IMR-90 (cell line): ENCODE measurements around the gene ARL8B. TPM values are rescaled to one million over a fixed set of nuclear protein-coding genes. Genes with fewer than 3 reads are reported as not detected.
"Not testable (repeated sequence)": the region's sequence is repeated elsewhere in the genome, so short reads cannot be mapped to it uniquely, and the experiment has no call there.

Experiments used
- ATAC-seq: fragments of 200-7000 bp; cut with Tn5 transposase; 2 replicates; pipeline ENCODE4 v1.9.1; 2020; ENCODE audit warnings: low read depth, mild to moderate bottlenecking, moderate library complexity
- BruUV-seq: library from RNA; stranded (reverse); fragments of 400-500 nt; replicated peaks from 2 replicates; lab custom pipeline; 2021; lab: Mats Ljungman, UMichigan
- CTCF ChIA-PET: fragments of 300-600 bp; formaldehyde crosslinking; extraction: SDS; loops from one replicate; lab custom pipeline; 2021; ENCODE audit warnings: antibody characterized with exemption; lab: Yijun Ruan, JAX
- POLR2A ChIA-PET: fragments of 300-600 bp; sonication (Branson Sonifier 250); formaldehyde crosslinking; loops from one replicate; lab custom pipeline; 2022; ENCODE audit warnings: antibody characterized with exemption; ENCODE audit not compliant: unreplicated experiment; lab: Charles Lee
- DNase-seq: peaks from one replicate; pipeline ENCODE4 v3.0.0; 2013
- H2AFZ ChIP-seq: replicated peaks from 2 replicates; pipeline ENCODE3; 2013; ENCODE audit warnings: low read length, mild to moderate bottlenecking; ENCODE audit not compliant: poor library complexity
- H2AK5ac ChIP-seq: 2 replicates; pipeline ENCODE4 v1.6.1; 2013; ENCODE audit warnings: low read depth, low read length, inconsistent platforms
- H2AK9ac ChIP-seq: replicated peaks from 2 replicates; pipeline ENCODE3; 2013; ENCODE audit warnings: mild to moderate bottlenecking, low read depth, low read length, moderate library complexity; ENCODE audit not compliant: poor library complexity
- H2BK120ac ChIP-seq: 2 replicates; pipeline ENCODE4 v1.6.1; 2013; ENCODE audit warnings: low read depth, low read length, inconsistent platforms
- H2BK15ac ChIP-seq: 3 replicates; pipeline ENCODE4 v1.6.1; 2013; ENCODE audit warnings: low read depth, low read length, inconsistent platforms
- H2BK20ac ChIP-seq: 2 replicates; pipeline ENCODE4 v1.6.1; 2013; ENCODE audit warnings: low read depth, mild to moderate bottlenecking, inconsistent platforms, low read length, moderate library complexity
- H2BK5ac ChIP-seq: 2 replicates; pipeline ENCODE4 v1.6.1; 2013; ENCODE audit warnings: mild to moderate bottlenecking, low read depth, low read length, inconsistent platforms; ENCODE audit not compliant: poor library complexity, severe bottlenecking
- H3K14ac ChIP-seq: replicated peaks from 2 replicates; pipeline ENCODE4 v1.6.1; 2013; ENCODE audit warnings: low read depth, low read length, inconsistent platforms
- H3K18ac ChIP-seq: 2 replicates; pipeline ENCODE4 v1.6.1; 2013; ENCODE audit warnings: low read depth, low read length, control low read depth
- H3K23ac ChIP-seq: 2 replicates; pipeline ENCODE4 v1.6.1; 2013; ENCODE audit warnings: low read depth, low read length, inconsistent platforms
- H3K27ac ChIP-seq: 2 replicates; pipeline ENCODE4 v1.5.1; 2013; ENCODE audit warnings: mild to moderate bottlenecking, control low read depth, low read length; ENCODE audit not compliant: insufficient read depth
- H3K27me3 ChIP-seq: 2 replicates; pipeline ENCODE4 v1.6.1; 2013; ENCODE audit warnings: low read length; ENCODE audit not compliant: control insufficient read depth, insufficient read depth
- H3K36me3 ChIP-seq: 2 replicates; pipeline ENCODE4 v1.6.1; 2013; ENCODE audit warnings: low read length, mixed read lengths; ENCODE audit not compliant: control insufficient read depth, insufficient read depth
- H3K4ac ChIP-seq: 2 replicates; pipeline ENCODE4 v1.6.1; 2013; ENCODE audit warnings: low read depth, low read length, inconsistent platforms
- H3K4me1 ChIP-seq: 2 replicates; pipeline ENCODE4 v1.6.1; 2013; ENCODE audit warnings: low read length, mixed read lengths; ENCODE audit not compliant: control insufficient read depth, insufficient read depth
- H3K4me2 ChIP-seq: 2 replicates; pipeline ENCODE4 v1.6.1; 2013; ENCODE audit warnings: low read depth, mild to moderate bottlenecking, control low read depth, low read length, moderate library complexity
- H3K4me3 ChIP-seq: 2 replicates; pipeline ENCODE4 v1.5.1; 2013; ENCODE audit warnings: low read depth, mild to moderate bottlenecking, control low read depth, low read length, moderate library complexity; ENCODE audit not compliant: insufficient read depth
- H3K56ac ChIP-seq: 2 replicates; pipeline ENCODE4 v1.6.1; 2013; ENCODE audit warnings: low read length, inconsistent platforms; ENCODE audit not compliant: insufficient read depth; ENCODE audit errors: extremely low read depth
- H3K79me1 ChIP-seq, 2 experiments: 2 replicates each; pipeline ENCODE4 v1.6.1; 2013; ENCODE audit warnings: low read length in 2 of 2, inconsistent platforms in 1 of 2, low read depth in 1 of 2
- H3K9ac ChIP-seq: 2 replicates; pipeline ENCODE4 v1.6.1; 2013; ENCODE audit warnings: low read depth, low read length, control low read depth
- H3K9me1 ChIP-seq: 2 replicates; pipeline ENCODE4 v1.6.1; 2013; ENCODE audit warnings: low read length, inconsistent platforms; ENCODE audit not compliant: insufficient read depth
- H3K9me3 ChIP-seq: 2 replicates; pipeline ENCODE4 v1.6.1; 2013; ENCODE audit warnings: low read length; ENCODE audit not compliant: control insufficient read depth, insufficient read depth
- H4K20me1 ChIP-seq: 2 replicates; pipeline ENCODE4 v1.6.1; 2013; ENCODE audit warnings: low read length, inconsistent platforms; ENCODE audit not compliant: insufficient read depth
- H4K5ac ChIP-seq: 2 replicates; pipeline ENCODE4 v1.6.1; 2013; ENCODE audit warnings: mild to moderate bottlenecking, low read depth, low read length, control low read depth
- H4K8ac ChIP-seq, 2 experiments: 2 replicates each; pipeline ENCODE4 v1.6.1; 2013; ENCODE audit warnings: low read depth in 2 of 2, low read length in 2 of 2, control low read depth in 1 of 2, inconsistent platforms in 1 of 2
- H4K91ac ChIP-seq: 2 replicates; pipeline ENCODE4 v1.6.1; 2013; ENCODE audit warnings: low read depth, low read length, inconsistent platforms; ENCODE audit not compliant: insufficient read depth
- RCOR1 ChIP-seq: IDR thresholded peaks from 2 replicates; pipeline ENCODE4 v1.6.1; 2012; ENCODE audit warnings: mild to moderate bottlenecking, low read length, improper control_type of control experiment; ENCODE audit not compliant: insufficient replicate concordance
- RFX5 ChIP-seq: IDR thresholded peaks from 2 replicates; pipeline ENCODE4 v1.8.0; 2012; ENCODE audit warnings: low read depth, mild to moderate bottlenecking, low read length, moderate library complexity
- SMC3 ChIP-seq: fragments of 150-350 bp; IDR thresholded peaks from 2 replicates; pipeline ENCODE4 v1.6.1; 2016; ENCODE audit warnings: low read depth, mild to moderate bottlenecking, antibody characterized with exemption, low read length, moderate library complexity
- WGBS, 2 experiments: methylation state at CpG; one replicate each; pipeline versions ENCODE4 v1.1.5 to v1.1.7; 2013; ENCODE audit warnings: missing lambda C conversion rate in 2 of 2; ENCODE audit not compliant: insufficient read length in 1 of 2; ENCODE audit errors: extremely low coverage in 2 of 2; 5-methylcytosine and 5-hydroxymethylcytosine counted together
- dilution Hi-C: fragments of 300-500 bp; cut with HindIII; formaldehyde crosslinking; loops from one replicate; pipeline ENCODE4 v1.14.3; 2018; ENCODE audit warnings: low sequenced_read_pairs; ENCODE audit not compliant: unreplicated experiment
- in situ Hi-C: fragments of 300-500 bp; cut with MboI; formaldehyde crosslinking; loops from 3 replicates; pipeline ENCODE4 v1.14.3; 2019; ENCODE audit warnings: low sequenced_read_pairs, inconsistent platforms, mixed read lengths
- intact Hi-C: fragments of 100-400 bp; cut with micrococcal nuclease; formaldehyde crosslinking; loops from 2 replicates; pipeline ENCODE4 v1.10.0; 2022
- polyA plus RNA-seq, 3 experiments: library from polyadenylated mRNA; depleted of rRNA; stranded (reverse); fragments of >200 nt; gene quantifications; 2 replicates each; pipeline ENCODE4 v1.2.3, GENCODE V29; 2012; ENCODE audit warnings: low replicate concordance in 1 of 3
- total RNA-seq: library from RNA; depleted of rRNA; stranded (reverse); fragments of >200 nt; gene quantifications from 2 replicates; pipeline ENCODE4 v1.2.3, GENCODE V29; 2012

The ARL8B gene
- total and polyA plus RNA-seq, 2 of the 4 experiments (the other 2 are of a cell fraction): 32.3 to 47.0 TPM

DNA sequence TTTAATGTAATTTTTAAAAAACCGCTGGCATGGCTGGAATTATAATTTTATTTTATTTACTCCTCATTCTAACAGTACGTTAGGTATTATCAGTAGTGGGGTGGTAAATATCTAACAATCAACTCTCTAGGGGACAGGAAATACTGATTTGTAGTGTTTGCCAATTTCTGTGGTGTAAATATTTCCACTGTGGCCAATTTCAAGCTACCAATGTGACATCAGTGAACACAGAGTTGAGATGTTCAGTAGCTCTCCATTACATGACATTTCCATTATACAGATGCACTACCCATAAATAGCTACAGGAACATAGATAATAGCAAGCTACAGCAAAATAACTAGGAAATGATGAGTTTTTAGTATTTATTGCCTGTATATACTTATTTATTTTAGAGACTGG lies 10.0 kb upstream of the ARL8B start:
- Histone ChIP-seq H2BK5ac (no peak overlapping the region), H3K4me3 (no peak overlapping the region), H2AFZ (no peak overlapping the region), H3K79me1 (no peaks in the 10 kb centered on the region), H3K27me3 (no peaks in the 10 kb centered on the region), H2AK5ac (no peak overlapping the region), H3K4ac (no peak overlapping the region), H3K56ac (no peak overlapping the region), H4K8ac (no peak overlapping the region), H3K14ac (no peak overlapping the region), H2BK15ac (no peak overlapping the region), H2BK120ac (no peak overlapping the region), H4K91ac (no peak overlapping the region), H3K9ac (no peak overlapping the region), H2BK20ac (no peak overlapping the region), H4K5ac (no peak overlapping the region), H3K27ac (no peak overlapping the region), H2AK9ac (no peak overlapping the region), H3K18ac (no peak overlapping the region), H3K4me1 (no peaks in the 10 kb centered on the region), H3K23ac (no peak overlapping the region), H3K9me1 (no peaks in the 10 kb centered on the region), H3K4me2 (no peak overlapping the region), H3K9me3 (no peaks in the 10 kb centered on the region), H4K20me1 (no peaks in the 10 kb centered on the region), H3K36me3 (no peaks in the 10 kb centered on the region)
- ATAC-seq (no peak), DNase-seq (no peak)
- POLR2A ChIA-PET: interaction anchor here (0.6 kb wide), 1 partner anchor 72 kb away, joined by 3 read pairs; no protein-coding TSS in a partner anchor
- TF ChIP-seq SMC3: no peak
- no peak for TF ChIP-seq RCOR1
- TF ChIP-seq RFX5: no peak
- in situ Hi-C loops: no loop called here
- intact Hi-C loops: no loop called here
- BruUV-seq: no TSS peak
- CTCF ChIA-PET: no interaction called here
- dilution Hi-C loops: no loop called here
- WGBS, 2 experiments: no CpG with 5 or more reads among the region's 2 CpGs

DNA sequence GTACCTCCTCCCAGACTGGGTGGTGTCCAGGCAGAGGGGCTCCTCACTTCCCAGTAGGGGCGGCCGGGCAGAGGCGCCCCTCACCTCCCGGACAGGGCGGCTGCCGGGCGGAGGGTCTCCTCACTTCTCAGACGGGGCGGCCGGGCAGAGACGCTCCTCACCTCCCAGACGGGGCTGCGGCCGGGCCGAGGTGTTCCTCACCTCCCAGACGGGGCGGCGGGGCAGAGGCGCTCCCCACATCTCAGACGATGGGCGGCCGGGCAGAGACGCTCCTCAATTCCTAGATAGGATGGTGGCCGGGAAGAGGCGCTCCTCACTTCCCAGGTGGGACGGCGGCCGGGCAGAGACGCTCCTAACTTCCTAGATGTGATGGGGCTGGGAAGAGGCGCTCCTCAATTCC lies 8.4 kb upstream of the ARL8B start:
- H3K9me1 ChIP-seq, H3K23ac ChIP-seq, H2AFZ ChIP-seq, H3K4me1 ChIP-seq, dilution Hi-C loops, H2BK120ac ChIP-seq, intact Hi-C loops, H3K4me2 ChIP-seq, H4K91ac ChIP-seq, H3K36me3 ChIP-seq, H2BK5ac ChIP-seq, H2BK15ac ChIP-seq, H3K4me3 ChIP-seq, H3K56ac ChIP-seq, H3K9me3 ChIP-seq, H4K5ac ChIP-seq, in situ Hi-C loops, H2AK9ac ChIP-seq, CTCF ChIA-PET, H4K8ac ChIP-seq, H3K14ac ChIP-seq, ATAC-seq, H3K27me3 ChIP-seq, H2BK20ac ChIP-seq, H2AK5ac ChIP-seq, H4K20me1 ChIP-seq, DNase-seq, BruUV-seq, H3K9ac ChIP-seq, POLR2A ChIA-PET, H3K18ac ChIP-seq, H3K79me1 ChIP-seq, H3K27ac ChIP-seq, H3K4ac ChIP-seq: not testable (repeated sequence)
- WGBS, 2 experiments: 93% methylated on average over 7 of the region's 30 CpGs; no CpG with 5 or more reads in 1 of the 2 experiments
